Liver (tissue), 9 donors: Measurements from ENCODE around the gene ARHGAP4. TPM values are rescaled to one million over a fixed set of nuclear protein-coding genes. Genes with fewer than 3 reads are reported as not detected.

Experiments
- DNase-seq: peaks from one replicate; pipeline ENCODE4 v3.0.0-alpha.2; 2017; ENCODE audit warnings: low spot score
- H3K27ac ChIP-seq, 2 donors: one replicate each; pipeline ENCODE4 v1.7.0; 2013; ENCODE audit warnings: inconsistent platforms in 2 of 2, low read length in 2 of 2, control low read depth in 1 of 2, low read depth in 1 of 2, mild to moderate bottlenecking in 1 of 2
- H3K27me3 ChIP-seq, 4 donors: one replicate each; pipeline versions ENCODE4 v1.6.1 to v1.7.0; 2013; ENCODE audit warnings: low read length in 3 of 4, inconsistent platforms in 1 of 4, mild to moderate bottlenecking in 1 of 4, moderate library complexity in 1 of 4; ENCODE audit not compliant: control insufficient read depth in 4 of 4, insufficient read depth in 4 of 4
- H3K36me3 ChIP-seq, 4 donors: one replicate each; pipeline versions ENCODE4 v1.6.1 to v1.7.0; 2013; ENCODE audit warnings: low read length in 3 of 4, mild to moderate bottlenecking in 3 of 4, low read depth in 1 of 4, moderate library complexity in 1 of 4; ENCODE audit not compliant: control insufficient read depth in 4 of 4, insufficient read depth in 3 of 4
- H3K4me1 ChIP-seq, 4 donors: one replicate each; pipeline versions ENCODE4 v1.6.1 to v1.7.0; 2013; ENCODE audit warnings: low read length in 3 of 4, mild to moderate bottlenecking in 3 of 4, moderate library complexity in 1 of 4; ENCODE audit not compliant: control insufficient read depth in 4 of 4, insufficient read depth in 4 of 4
- H3K4me3 ChIP-seq, 3 donors: one replicate each; pipeline versions ENCODE4 v1.6.1 to v1.7.0; 2013; ENCODE audit warnings: low read length in 3 of 3, control low read depth in 1 of 3, low read depth in 1 of 3, mild to moderate bottlenecking in 1 of 3
- H3K9ac ChIP-seq, 2 donors: one replicate each; pipeline ENCODE4 v1.7.0; 2013; ENCODE audit warnings: low read length in 2 of 2, mild to moderate bottlenecking in 2 of 2, moderate library complexity in 2 of 2, control low read depth in 1 of 2, low read depth in 1 of 2
- H3K9me3 ChIP-seq, 4 donors: one replicate each; pipeline versions ENCODE4 v1.6.1 to v1.7.0; 2013; ENCODE audit warnings: low read length in 3 of 4; ENCODE audit not compliant: control insufficient read depth in 4 of 4
- EGR1 ChIP-seq, 2 donors: IDR thresholded peaks; 2 replicates each; pipeline ENCODE4 v1.6.1; 2016 to 2018; ENCODE audit warnings: antibody characterized with exemption in 2 of 2, low read depth in 2 of 2
- FOXA1 ChIP-seq: IDR thresholded peaks from 2 replicates; pipeline ENCODE4 v1.6.1; 2016; ENCODE audit warnings: antibody characterized with exemption
- GABPA ChIP-seq, 2 donors: IDR thresholded peaks in 1 of 2; conservative IDR thresholded peaks in 1 of 2; 2 replicates each; pipeline ENCODE4 v1.6.1; 2016; ENCODE audit warnings: antibody characterized with exemption in 2 of 2, mild to moderate bottlenecking in 1 of 2, moderate library complexity in 1 of 2
- HNF4A ChIP-seq, 2 donors: conservative IDR thresholded peaks; 2 replicates each; pipeline ENCODE4 v1.6.1; 2016; ENCODE audit warnings: antibody characterized with exemption in 2 of 2, mild to moderate bottlenecking in 2 of 2
- HNF4G ChIP-seq: IDR thresholded peaks from 2 replicates; pipeline ENCODE4 v1.6.1; 2016; ENCODE audit warnings: antibody characterized with exemption
- JUND ChIP-seq, 2 donors: IDR thresholded peaks; 2 replicates each; pipeline ENCODE4 v1.6.1; 2016; ENCODE audit warnings: antibody characterized with exemption in 2 of 2
- NR2F2 ChIP-seq: IDR thresholded peaks from 2 replicates; pipeline ENCODE4 v1.6.1; 2016; ENCODE audit warnings: antibody characterized with exemption
- RAD21 ChIP-seq, 2 donors: IDR thresholded peaks; 2 replicates each; pipeline ENCODE4 v1.6.1; 2016; ENCODE audit warnings: antibody characterized with exemption in 2 of 2, mild to moderate bottlenecking in 2 of 2
- RXRA ChIP-seq, 2 donors: IDR thresholded peaks; 2 replicates each; pipeline ENCODE4 v1.6.1; 2017 to 2018; ENCODE audit warnings: antibody characterized with exemption in 2 of 2, mild to moderate bottlenecking in 1 of 2
- SP1 ChIP-seq: IDR thresholded peaks from 2 replicates; pipeline ENCODE4 v1.6.1; 2018; ENCODE audit warnings: antibody characterized with exemption, mild to moderate bottlenecking
- TAF1 ChIP-seq: conservative IDR thresholded peaks from 2 replicates; pipeline ENCODE4 v1.6.1; 2016; ENCODE audit warnings: antibody characterized with exemption, mild to moderate bottlenecking
- YY1 ChIP-seq: IDR thresholded peaks from 2 replicates; pipeline ENCODE4 v1.6.1; 2016; ENCODE audit warnings: antibody characterized with exemption, mild to moderate bottlenecking
- WGBS: extraction: QIAGEN DNeasy Blood & Tissue Kit; methylation state at CpG from one replicate; pipeline ENCODE4 v1.1.7; 2013; 5-methylcytosine and 5-hydroxymethylcytosine counted together
- polyA plus RNA-seq, 2 donors: library from polyadenylated mRNA; stranded (reverse) in 1 of 2; unstranded in 1 of 2; fragments of 200-250 nt in 1 of 2; fragments of >200 nt in 1 of 2; fragmentation: Nextera tagmentation in 1 of 2; extraction: Ambion mirVana in 1 of 2; gene quantifications; one replicate each; pipeline versions ENCODE4 v1.2.1 to v1.2.3, GENCODE V29; 2013 to 2015
- total RNA-seq, 2 donors: library from RNA; depleted of rRNA; stranded (reverse); fragments of >200 nt; gene quantifications; one replicate each; pipeline ENCODE4 v1.2.3, GENCODE V29; 2014
- TF ChIP-seq, protein P1 (sequence below): IDR thresholded peaks from 2 replicates; pipeline ENCODE4 v1.6.1; 2016; ENCODE audit warnings: antibody characterized with exemption
- TF ChIP-seq, protein P2 (sequence below): IDR thresholded peaks from 2 replicates; pipeline ENCODE4 v1.6.1; 2016; ENCODE audit warnings: antibody characterized with exemption, mild to moderate bottlenecking
- TF ChIP-seq, protein P3 (sequence below): IDR thresholded peaks from 2 replicates; pipeline ENCODE4 v1.6.1; 2016; ENCODE audit warnings: antibody characterized with exemption
- TF ChIP-seq, protein P4 (sequence below): IDR thresholded peaks from 2 replicates; pipeline ENCODE4 v1.6.1; 2016; ENCODE audit warnings: antibody characterized with exemption
- donor health status: healthy.
- donor health status: healthy.
- donor health status: healthy.
- donor health status: healthy.
- donor health status: healthy.

The ARHGAP4 gene
- total and polyA plus RNA-seq, 4 donors, result 3.3 to 28.1 (median 10.2) TPM

DNA sequence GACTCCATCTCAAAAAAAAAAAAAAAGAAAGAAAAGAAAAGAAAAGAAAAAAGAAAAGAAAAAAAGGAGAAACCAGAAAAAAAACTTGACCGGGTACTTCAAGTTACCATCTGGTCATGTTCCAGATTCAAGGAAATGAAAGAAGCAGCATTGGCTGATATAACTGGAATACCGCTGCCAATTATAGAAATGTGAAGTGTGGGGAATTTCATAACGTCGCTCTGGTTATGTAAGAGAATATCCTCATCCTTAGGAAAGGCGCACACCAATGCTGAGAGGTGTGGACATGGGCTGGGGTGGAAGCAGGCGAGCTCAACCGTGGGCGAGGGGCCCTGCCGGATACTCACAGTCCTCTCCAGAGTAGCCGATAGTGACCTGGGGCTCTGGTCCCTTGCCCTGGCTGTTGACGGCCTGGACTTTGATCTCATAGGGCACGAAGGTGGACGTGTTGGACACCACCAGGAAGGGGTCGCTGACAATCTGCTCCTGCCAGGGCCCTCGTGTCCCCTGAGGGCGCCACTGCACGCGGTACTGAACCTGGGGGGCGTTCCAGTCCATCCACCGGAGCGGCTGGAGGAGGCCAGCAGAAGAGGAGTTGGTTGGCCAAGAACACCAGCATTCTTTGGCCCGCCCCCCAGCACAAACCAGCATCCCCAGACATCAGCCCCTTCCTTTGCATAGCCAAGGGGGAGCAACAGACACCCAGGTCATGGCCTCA lies 59.6 kb downstream of the ARHGAP4 start:
- no peak overlapping the region for H3K9ac ChIP-seq
- no peaks in the 10 kb centered on the region for H3K27me3 ChIP-seq
- H3K36me3 ChIP-seq, result no peaks in the 10 kb centered on the region
- no peak for DNase-seq
- WGBS, result 76% methylated on average over 22 of the region's 22 CpGs
- H3K4me3 ChIP-seq, result no peak overlapping the region
- H3K27ac ChIP-seq, result no peak overlapping the region
- no peaks in the 10 kb centered on the region for H3K9me3 ChIP-seq
- TF ChIP-seq, protein P1, sequence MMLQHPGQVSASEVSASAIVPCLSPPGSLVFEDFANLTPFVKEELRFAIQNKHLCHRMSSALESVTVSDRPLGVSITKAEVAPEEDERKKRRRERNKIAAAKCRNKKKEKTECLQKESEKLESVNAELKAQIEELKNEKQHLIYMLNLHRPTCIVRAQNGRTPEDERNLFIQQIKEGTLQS, result no peak
- TF ChIP-seq, protein P2, sequence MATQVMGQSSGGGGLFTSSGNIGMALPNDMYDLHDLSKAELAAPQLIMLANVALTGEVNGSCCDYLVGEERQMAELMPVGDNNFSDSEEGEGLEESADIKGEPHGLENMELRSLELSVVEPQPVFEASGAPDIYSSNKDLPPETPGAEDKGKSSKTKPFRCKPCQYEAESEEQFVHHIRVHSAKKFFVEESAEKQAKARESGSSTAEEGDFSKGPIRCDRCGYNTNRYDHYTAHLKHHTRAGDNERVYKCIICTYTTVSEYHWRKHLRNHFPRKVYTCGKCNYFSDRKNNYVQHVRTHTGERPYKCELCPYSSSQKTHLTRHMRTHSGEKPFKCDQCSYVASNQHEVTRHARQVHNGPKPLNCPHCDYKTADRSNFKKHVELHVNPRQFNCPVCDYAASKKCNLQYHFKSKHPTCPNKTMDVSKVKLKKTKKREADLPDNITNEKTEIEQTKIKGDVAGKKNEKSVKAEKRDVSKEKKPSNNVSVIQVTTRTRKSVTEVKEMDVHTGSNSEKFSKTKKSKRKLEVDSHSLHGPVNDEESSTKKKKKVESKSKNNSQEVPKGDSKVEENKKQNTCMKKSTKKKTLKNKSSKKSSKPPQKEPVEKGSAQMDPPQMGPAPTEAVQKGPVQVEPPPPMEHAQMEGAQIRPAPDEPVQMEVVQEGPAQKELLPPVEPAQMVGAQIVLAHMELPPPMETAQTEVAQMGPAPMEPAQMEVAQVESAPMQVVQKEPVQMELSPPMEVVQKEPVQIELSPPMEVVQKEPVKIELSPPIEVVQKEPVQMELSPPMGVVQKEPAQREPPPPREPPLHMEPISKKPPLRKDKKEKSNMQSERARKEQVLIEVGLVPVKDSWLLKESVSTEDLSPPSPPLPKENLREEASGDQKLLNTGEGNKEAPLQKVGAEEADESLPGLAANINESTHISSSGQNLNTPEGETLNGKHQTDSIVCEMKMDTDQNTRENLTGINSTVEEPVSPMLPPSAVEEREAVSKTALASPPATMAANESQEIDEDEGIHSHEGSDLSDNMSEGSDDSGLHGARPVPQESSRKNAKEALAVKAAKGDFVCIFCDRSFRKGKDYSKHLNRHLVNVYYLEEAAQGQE, result no peak
- no peaks in the 10 kb centered on the region for H3K4me1 ChIP-seq

DNA sequence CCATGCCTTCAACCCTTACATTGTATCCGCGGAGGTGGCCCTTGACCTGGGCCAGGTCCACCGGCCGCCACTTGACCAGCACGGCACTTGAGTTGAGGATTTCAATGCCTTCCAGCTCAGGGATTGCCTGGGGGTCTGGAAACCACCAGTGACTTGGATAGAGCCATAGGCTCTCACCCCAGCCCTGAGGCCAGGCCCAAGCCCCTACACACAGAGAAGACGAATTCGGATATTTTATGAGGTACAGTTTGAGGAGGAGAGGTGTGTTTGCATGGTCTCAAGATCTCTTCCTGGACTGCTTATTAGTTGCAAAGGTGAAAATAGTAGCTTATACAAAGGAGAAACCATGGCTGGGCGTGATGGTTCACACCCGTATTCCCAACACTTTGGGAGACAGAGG lies 60.4 kb downstream of the ARHGAP4 start:
- H3K4me1 ChIP-seq, result no peaks in the 10 kb centered on the region
- H3K9ac ChIP-seq, result no peak overlapping the region
- no peak overlapping the region for H3K4me3 ChIP-seq
- H3K27me3 ChIP-seq, result no peaks in the 10 kb centered on the region
- no peak overlapping the region for H3K27ac ChIP-seq
- WGBS, result 88% methylated on average over 9 of the region's 9 CpGs
- DNase-seq, result no peak
- no peaks in the 10 kb centered on the region for H3K9me3 ChIP-seq
- no peak for TF ChIP-seq FOXA1
- TF ChIP-seq, protein P3, sequence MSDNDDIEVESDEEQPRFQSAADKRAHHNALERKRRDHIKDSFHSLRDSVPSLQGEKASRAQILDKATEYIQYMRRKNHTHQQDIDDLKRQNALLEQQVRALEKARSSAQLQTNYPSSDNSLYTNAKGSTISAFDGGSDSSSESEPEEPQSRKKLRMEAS, result no peak
- no peak for TF ChIP-seq RAD21 (IDR thresholded peaks at IDR 0.05)
- no peak for TF ChIP-seq TAF1
- no peak for TF ChIP-seq JUND (IDR thresholded peaks at IDR 0.05)
- no peak for TF ChIP-seq EGR1 (IDR thresholded peaks at IDR 0.05; ENCODE audit: low read depth in 2 of 2)
- no peak for TF ChIP-seq YY1
- no peak for TF ChIP-seq HNF4G
- no peak for TF ChIP-seq SP1
- no peaks in the 10 kb centered on the region for H3K36me3 ChIP-seq

DNA sequence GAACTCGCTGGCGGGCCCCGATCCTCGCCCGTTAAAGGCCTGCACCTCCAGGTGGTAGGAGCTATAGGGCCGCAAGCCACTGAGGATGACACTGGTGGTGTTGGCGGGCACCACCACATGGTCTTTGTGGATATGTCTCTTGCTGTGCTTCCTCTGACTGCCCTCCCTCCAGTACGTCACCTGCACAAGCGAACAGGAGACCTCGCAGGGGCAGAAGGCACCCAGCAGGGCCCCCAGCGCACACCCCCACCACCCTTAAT lies 60.8 kb downstream of the ARHGAP4 start:
- TF ChIP-seq, protein P1, result no peak
- TF ChIP-seq RAD21 (IDR thresholded peaks at IDR 0.05) (no peak), RXRA (IDR thresholded peaks at IDR 0.05) (no peak), TAF1 (no peak), HNF4A (conservative IDR thresholded peaks at IDR 0.05) (no peak), SP1 (no peak), YY1 (no peak), HNF4G (no peak), NR2F2 (no peak), FOXA1 (no peak), GABPA (IDR thresholded peaks at IDR 0.05 in 1 of 2, conservative IDR thresholded peaks at IDR 0.05 in 1 of 2) (no peak)
- TF ChIP-seq, protein P3, result no peak
- TF ChIP-seq, protein P4, sequence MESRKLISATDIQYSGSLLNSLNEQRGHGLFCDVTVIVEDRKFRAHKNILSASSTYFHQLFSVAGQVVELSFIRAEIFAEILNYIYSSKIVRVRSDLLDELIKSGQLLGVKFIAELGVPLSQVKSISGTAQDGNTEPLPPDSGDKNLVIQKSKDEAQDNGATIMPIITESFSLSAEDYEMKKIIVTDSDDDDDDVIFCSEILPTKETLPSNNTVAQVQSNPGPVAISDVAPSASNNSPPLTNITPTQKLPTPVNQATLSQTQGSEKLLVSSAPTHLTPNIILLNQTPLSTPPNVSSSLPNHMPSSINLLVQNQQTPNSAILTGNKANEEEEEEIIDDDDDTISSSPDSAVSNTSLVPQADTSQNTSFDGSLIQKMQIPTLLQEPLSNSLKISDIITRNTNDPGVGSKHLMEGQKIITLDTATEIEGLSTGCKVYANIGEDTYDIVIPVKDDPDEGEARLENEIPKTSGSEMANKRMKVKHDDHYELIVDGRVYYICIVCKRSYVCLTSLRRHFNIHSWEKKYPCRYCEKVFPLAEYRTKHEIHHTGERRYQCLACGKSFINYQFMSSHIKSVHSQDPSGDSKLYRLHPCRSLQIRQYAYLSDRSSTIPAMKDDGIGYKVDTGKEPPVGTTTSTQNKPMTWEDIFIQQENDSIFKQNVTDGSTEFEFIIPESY, result no peak
- TF ChIP-seq, protein P2, result no peak
- no peak overlapping the region for H3K27ac ChIP-seq
- H3K9me3 ChIP-seq, result no peaks in the 10 kb centered on the region
- H3K9ac ChIP-seq, result no peak overlapping the region
- 86% methylated on average over 11 of the region's 11 CpGs for WGBS
- H3K27me3 ChIP-seq, result no peaks in the 10 kb centered on the region
- H3K4me3 ChIP-seq, result no peak overlapping the region
- no peaks in the 10 kb centered on the region for H3K4me1 ChIP-seq
- no peaks in the 10 kb centered on the region for H3K36me3 ChIP-seq
- no peak for DNase-seq
